SK-N-SH treated with all-trans-retinoic acid at 6 μM for 48 hours (cell line): ENCODE measurements around the gene VPS37C.
"Not testable (repeated sequence)": the region's sequence is repeated elsewhere in the genome, so short reads cannot be mapped to it uniquely, and the experiment has no call there.

ENCODE experiments used
- ATAC-seq: fragments of 200-7000 bp; cut with Tn5 transposase; 3 replicates; pipeline ENCODE4 v1.9.1; 2020; ENCODE audit warnings: mild to moderate bottlenecking, moderate library complexity
- ARNTL ChIP-seq: fragments of 450-650 bp; formaldehyde crosslinking; IDR thresholded peaks from 2 replicates; pipeline ENCODE4 v1.5.0; 2020; ENCODE audit warnings: low read depth, mild to moderate bottlenecking, moderate library complexity, borderline replicate concordance
- BACH2 ChIP-seq: fragments of 250-450 bp; sonication (Bioruptor Pico); IDR thresholded peaks from 2 replicates; pipeline ENCODE4 v1.9.0; 2021; ENCODE audit warnings: mild to moderate bottlenecking, borderline replicate concordance
- CSDC2 ChIP-seq: fragments of 250-450 bp; sonication (Bioruptor Pico); IDR thresholded peaks from 2 replicates; pipeline ENCODE4 v1.5.0; 2020; ENCODE audit warnings: mild to moderate bottlenecking, moderate library complexity
- ESRRG ChIP-seq: fragments of 250-450 bp; sonication (Bioruptor Pico); IDR thresholded peaks from 2 replicates; pipeline ENCODE4 v1.6.1; 2021; ENCODE audit warnings: mild to moderate bottlenecking
- GLIS3 ChIP-seq: fragments of 250-450 bp; sonication (Bioruptor Pico); IDR thresholded peaks from 2 replicates; pipeline ENCODE4 v1.5.0; 2020; ENCODE audit warnings: mild to moderate bottlenecking, moderate library complexity
- ISL1 ChIP-seq: fragments of 250-450 bp; sonication (Bioruptor Pico); IDR thresholded peaks from 2 replicates; pipeline ENCODE4 v2.1.2; 2022; ENCODE audit warnings: mild to moderate bottlenecking, moderate library complexity
- OSR1 ChIP-seq: fragments of 250-450 bp; sonication (Bioruptor Pico); IDR thresholded peaks from 2 replicates; pipeline ENCODE4 v1.8.0; 2022; ENCODE audit warnings: moderate library complexity, mild to moderate bottlenecking, inconsistent platforms
- PPARA ChIP-seq: fragments of 250-450 bp; sonication (Bioruptor Pico); IDR thresholded peaks from 2 replicates; pipeline ENCODE4 v1.5.0; 2020; ENCODE audit warnings: mild to moderate bottlenecking, borderline replicate concordance
- SNAI2 ChIP-seq: fragments of 250-450 bp; sonication (Bioruptor Pico); IDR thresholded peaks from 2 replicates; pipeline ENCODE4 v1.5.0; 2020; ENCODE audit warnings: mild to moderate bottlenecking, moderate library complexity
- TCF4 ChIP-seq: fragments of 250-450 bp; sonication (Bioruptor Pico); IDR thresholded peaks from 2 replicates; pipeline ENCODE4 v1.8.0; 2021; ENCODE audit warnings: mild to moderate bottlenecking, moderate library complexity, borderline replicate concordance
- TOX ChIP-seq: fragments of 250-450 bp; sonication (Bioruptor Pico); IDR thresholded peaks from 2 replicates; pipeline ENCODE4 v1.8.0; 2021; ENCODE audit warnings: mild to moderate bottlenecking, moderate library complexity, borderline replicate concordance
- ZFP3 ChIP-seq: fragments of 250-450 bp; sonication (Bioruptor Pico); IDR thresholded peaks from 2 replicates; pipeline ENCODE4 v1.5.0; 2020; ENCODE audit warnings: mild to moderate bottlenecking, moderate library complexity
- ZNF565 ChIP-seq: fragments of 450-650 bp; formaldehyde crosslinking; conservative IDR thresholded peaks from 2 replicates; pipeline ENCODE4 v1.5.0; 2020; ENCODE audit warnings: low read depth, mild to moderate bottlenecking, moderate library complexity
- ZNF70 ChIP-seq: fragments of 450-650 bp; formaldehyde crosslinking; IDR thresholded peaks from 2 replicates; pipeline ENCODE4 v1.5.0; 2020; ENCODE audit warnings: mild to moderate bottlenecking, moderate library complexity
- ZNF8 ChIP-seq: fragments of 450-650 bp; formaldehyde crosslinking; IDR thresholded peaks from 2 replicates; pipeline ENCODE4 v1.5.0; 2020; ENCODE audit warnings: mild to moderate bottlenecking, moderate library complexity
- TF ChIP-seq, protein P1 (sequence below): fragments of 250-450 bp; sonication (Bioruptor Pico); IDR thresholded peaks from 2 replicates; pipeline ENCODE4 v1.5.0; 2020; ENCODE audit warnings: mild to moderate bottlenecking, moderate library complexity
- TF ChIP-seq, protein P2 (sequence below): fragments of 250-450 bp; sonication (Bioruptor Pico); IDR thresholded peaks from 2 replicates; pipeline ENCODE4 v1.8.0; 2021; ENCODE audit warnings: low read depth, mild to moderate bottlenecking, moderate library complexity, borderline replicate concordance
- TF ChIP-seq, protein P3 (sequence below): fragments of 250-450 bp; sonication (Bioruptor Pico); IDR thresholded peaks from 2 replicates; pipeline ENCODE4 v1.5.1; 2021; ENCODE audit warnings: mild to moderate bottlenecking, moderate library complexity
- TF ChIP-seq, protein P4 (sequence below): fragments of 250-450 bp; sonication (Bioruptor Pico); IDR thresholded peaks from 2 replicates; pipeline ENCODE4 v1.5.1; 2020; ENCODE audit warnings: low read depth, mild to moderate bottlenecking, moderate library complexity
- TF ChIP-seq, protein P5 (sequence below): fragments of 250-450 bp; sonication (Bioruptor Pico); IDR thresholded peaks from 2 replicates; pipeline ENCODE4 v1.8.0; 2020; ENCODE audit warnings: mild to moderate bottlenecking, moderate library complexity, borderline replicate concordance

Gene VPS37C

DNA sequence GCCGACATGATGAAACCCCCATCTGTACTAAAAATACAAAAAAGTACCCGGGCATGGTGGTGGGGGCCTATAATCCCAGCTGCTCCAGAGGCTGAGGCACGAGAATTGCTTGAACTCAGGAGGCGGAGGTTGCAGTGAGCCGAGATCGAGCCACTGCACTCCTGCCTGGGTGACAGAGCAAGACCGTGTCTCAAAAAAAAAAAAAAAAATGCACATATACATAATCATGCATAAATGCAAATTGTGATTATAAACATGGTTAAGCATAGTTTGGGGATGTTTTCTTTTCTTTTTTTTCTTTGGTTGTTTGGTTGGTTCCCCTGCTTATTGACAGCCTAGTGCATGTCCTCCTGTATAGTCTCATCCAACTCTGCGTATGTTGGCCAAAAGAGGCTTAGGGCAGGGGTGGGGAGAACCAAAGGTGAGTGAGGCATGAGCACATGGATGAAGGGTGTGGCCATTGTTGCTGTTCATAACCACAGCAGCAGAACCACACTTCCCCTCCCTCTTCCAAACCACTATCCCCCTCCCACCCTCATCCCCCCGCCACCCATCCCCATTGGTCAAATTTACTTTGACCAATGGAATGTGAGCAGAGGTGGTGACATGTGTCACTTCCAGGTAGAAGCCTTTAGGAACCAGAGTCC is 6.9 kb upstream of the VPS37C start:
- no peak for ATAC-seq
- TF ChIP-seq ISL1 (CRISPR knock-in tag) (no peak), ZNF8 (CRISPR knock-in tag) (no peak), GLIS3 (CRISPR knock-in tag) (no peak), ESRRG (CRISPR knock-in tag) (no peak), TCF4 (CRISPR knock-in tag) (no peak), ZNF70 (CRISPR knock-in tag) (no peak), OSR1 (CRISPR knock-in tag) (no peak), PPARA (CRISPR knock-in tag) (no peak), ARNTL (CRISPR knock-in tag) (no peak), ZFP3 (CRISPR knock-in tag) (no peak), BACH2 (CRISPR knock-in tag) (no peak), ZNF565 (no peak), SNAI2 (CRISPR knock-in tag) (no peak)
- TF ChIP-seq, protein P1, sequence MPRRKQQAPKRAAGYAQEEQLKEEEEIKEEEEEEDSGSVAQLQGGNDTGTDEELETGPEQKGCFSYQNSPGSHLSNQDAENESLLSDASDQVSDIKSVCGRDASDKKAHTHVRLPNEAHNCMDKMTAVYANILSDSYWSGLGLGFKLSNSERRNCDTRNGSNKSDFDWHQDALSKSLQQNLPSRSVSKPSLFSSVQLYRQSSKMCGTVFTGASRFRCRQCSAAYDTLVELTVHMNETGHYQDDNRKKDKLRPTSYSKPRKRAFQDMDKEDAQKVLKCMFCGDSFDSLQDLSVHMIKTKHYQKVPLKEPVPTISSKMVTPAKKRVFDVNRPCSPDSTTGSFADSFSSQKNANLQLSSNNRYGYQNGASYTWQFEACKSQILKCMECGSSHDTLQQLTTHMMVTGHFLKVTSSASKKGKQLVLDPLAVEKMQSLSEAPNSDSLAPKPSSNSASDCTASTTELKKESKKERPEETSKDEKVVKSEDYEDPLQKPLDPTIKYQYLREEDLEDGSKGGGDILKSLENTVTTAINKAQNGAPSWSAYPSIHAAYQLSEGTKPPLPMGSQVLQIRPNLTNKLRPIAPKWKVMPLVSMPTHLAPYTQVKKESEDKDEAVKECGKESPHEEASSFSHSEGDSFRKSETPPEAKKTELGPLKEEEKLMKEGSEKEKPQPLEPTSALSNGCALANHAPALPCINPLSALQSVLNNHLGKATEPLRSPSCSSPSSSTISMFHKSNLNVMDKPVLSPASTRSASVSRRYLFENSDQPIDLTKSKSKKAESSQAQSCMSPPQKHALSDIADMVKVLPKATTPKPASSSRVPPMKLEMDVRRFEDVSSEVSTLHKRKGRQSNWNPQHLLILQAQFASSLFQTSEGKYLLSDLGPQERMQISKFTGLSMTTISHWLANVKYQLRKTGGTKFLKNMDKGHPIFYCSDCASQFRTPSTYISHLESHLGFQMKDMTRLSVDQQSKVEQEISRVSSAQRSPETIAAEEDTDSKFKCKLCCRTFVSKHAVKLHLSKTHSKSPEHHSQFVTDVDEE (CRISPR knock-in tag): no peak
- TF ChIP-seq, protein P2, sequence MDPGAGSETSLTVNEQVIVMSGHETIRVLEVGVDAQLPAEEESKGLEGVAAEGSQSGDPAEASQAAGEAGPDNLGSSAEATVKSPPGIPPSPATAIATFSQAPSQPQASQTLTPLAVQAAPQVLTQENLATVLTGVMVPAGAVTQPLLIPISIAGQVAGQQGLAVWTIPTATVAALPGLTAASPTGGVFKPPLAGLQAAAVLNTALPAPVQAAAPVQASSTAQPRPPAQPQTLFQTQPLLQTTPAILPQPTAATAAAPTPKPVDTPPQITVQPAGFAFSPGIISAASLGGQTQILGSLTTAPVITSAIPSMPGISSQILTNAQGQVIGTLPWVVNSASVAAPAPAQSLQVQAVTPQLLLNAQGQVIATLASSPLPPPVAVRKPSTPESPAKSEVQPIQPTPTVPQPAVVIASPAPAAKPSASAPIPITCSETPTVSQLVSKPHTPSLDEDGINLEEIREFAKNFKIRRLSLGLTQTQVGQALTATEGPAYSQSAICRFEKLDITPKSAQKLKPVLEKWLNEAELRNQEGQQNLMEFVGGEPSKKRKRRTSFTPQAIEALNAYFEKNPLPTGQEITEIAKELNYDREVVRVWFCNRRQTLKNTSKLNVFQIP (CRISPR knock-in tag): no peak
- TF ChIP-seq, protein P3, sequence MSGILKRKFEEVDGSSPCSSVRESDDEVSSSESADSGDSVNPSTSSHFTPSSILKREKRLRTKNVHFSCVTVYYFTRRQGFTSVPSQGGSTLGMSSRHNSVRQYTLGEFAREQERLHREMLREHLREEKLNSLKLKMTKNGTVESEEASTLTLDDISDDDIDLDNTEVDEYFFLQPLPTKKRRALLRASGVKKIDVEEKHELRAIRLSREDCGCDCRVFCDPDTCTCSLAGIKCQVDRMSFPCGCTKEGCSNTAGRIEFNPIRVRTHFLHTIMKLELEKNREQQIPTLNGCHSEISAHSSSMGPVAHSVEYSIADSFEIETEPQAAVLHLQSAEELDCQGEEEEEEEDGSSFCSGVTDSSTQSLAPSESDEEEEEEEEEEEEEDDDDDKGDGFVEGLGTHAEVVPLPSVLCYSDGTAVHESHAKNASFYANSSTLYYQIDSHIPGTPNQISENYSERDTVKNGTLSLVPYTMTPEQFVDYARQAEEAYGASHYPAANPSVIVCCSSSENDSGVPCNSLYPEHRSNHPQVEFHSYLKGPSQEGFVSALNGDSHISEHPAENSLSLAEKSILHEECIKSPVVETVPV: no peak
- TF ChIP-seq, protein P4, sequence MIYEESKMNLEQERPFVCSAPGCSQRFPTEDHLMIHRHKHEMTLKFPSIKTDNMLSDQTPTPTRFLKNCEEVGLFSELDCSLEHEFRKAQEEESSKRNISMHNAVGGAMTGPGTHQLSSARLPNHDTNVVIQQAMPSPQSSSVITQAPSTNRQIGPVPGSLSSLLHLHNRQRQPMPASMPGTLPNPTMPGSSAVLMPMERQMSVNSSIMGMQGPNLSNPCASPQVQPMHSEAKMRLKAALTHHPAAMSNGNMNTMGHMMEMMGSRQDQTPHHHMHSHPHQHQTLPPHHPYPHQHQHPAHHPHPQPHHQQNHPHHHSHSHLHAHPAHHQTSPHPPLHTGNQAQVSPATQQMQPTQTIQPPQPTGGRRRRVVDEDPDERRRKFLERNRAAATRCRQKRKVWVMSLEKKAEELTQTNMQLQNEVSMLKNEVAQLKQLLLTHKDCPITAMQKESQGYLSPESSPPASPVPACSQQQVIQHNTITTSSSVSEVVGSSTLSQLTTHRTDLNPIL (CRISPR knock-in tag): no peak
- TF ChIP-seq, protein P5, sequence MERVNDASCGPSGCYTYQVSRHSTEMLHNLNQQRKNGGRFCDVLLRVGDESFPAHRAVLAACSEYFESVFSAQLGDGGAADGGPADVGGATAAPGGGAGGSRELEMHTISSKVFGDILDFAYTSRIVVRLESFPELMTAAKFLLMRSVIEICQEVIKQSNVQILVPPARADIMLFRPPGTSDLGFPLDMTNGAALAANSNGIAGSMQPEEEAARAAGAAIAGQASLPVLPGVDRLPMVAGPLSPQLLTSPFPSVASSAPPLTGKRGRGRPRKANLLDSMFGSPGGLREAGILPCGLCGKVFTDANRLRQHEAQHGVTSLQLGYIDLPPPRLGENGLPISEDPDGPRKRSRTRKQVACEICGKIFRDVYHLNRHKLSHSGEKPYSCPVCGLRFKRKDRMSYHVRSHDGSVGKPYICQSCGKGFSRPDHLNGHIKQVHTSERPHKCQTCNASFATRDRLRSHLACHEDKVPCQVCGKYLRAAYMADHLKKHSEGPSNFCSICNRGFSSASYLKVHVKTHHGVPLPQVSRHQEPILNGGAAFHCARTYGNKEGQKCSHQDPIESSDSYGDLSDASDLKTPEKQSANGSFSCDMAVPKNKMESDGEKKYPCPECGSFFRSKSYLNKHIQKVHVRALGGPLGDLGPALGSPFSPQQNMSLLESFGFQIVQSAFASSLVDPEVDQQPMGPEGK (CRISPR knock-in tag): no peak

DNA sequence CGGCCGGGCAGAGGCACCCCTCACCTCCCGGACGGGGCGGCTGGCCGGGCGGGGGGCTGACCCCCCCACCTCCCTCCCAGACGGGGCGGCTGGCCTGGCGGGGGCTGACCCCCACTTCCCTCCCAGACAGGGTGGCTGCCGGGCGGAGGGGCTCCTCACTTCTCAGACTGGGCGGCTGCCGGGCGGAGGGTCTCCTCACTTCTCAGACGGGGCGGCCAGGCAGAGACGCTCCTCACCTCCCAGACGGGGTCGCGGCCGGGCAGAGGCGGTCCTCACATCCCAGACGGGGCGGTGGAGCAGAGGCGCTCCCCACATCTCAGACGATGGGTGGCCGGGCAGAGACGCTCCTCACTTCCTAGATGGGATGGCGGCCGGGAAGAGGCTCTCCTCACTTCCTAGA is 5.1 kb upstream of the VPS37C start:
- not testable (repeated sequence) for ATAC-seq

DNA sequence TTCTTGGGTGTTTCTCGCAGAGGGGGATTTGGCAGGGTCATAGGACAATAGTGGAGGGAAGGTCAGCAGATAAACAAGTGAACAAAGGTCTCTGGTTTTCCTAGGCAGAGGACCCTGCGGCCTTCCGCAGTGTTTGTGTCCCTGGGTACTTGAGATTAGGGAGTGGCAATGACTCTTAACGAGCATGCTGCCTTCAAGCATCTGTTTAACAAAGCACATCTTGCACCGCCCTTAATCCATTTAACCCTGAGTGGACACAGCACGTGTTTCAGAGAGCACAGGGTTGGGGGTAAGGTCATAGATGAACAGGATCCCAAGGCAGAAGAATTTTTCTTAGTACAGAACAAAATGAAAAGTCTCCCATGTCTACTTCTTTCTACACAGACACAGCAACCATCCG is 4.6 kb upstream of the VPS37C start:
- not testable (repeated sequence) for ATAC-seq

DNA sequence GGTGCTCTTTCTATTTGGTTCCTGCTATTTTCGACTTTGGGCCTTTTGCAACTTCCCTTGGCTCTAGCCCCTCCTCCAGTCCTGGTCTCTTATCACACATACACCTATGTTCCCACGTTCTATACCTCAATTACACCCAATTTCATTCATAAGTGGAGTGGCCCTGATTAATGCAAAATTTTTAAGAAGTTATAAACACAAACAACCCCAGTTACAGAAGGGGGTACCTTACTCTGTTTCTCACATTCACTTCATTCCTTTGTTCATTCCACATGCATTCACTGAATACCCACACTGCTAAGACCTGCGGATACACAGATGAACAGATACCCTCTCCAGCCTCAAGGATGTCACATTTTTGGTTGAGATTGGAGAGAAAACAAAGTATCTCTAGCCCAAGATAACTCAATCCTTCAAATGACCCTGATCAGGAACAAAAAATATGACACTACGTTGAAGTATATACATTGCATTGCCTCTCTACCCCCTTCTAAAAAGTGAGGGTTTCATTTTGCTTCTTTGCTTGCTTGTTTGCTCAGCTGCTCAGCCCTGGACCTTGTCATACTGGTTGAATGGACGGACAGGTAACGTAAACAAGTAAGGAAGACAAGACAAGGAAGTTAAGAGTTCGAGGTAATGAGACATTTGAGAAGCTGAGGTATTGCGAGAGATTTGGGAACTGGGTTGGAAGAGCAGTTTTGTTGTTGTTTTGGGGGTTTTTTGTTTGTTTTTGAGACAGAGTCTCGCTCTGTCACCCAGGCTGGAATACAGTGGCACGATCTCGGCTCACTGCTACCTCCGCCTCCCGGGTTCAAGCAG is 3.6 kb upstream of the VPS37C start:
- no peak for ATAC-seq
- TF ChIP-seq SNAI2 (CRISPR knock-in tag) (no peak), GLIS3 (CRISPR knock-in tag) (no peak), CSDC2 (no peak), ISL1 (CRISPR knock-in tag) (no peak), PPARA (CRISPR knock-in tag) (no peak), TOX (CRISPR knock-in tag) (no peak), OSR1 (CRISPR knock-in tag) (no peak)
- TF ChIP-seq, protein P4 (CRISPR knock-in tag): no peak
- TF ChIP-seq, protein P2 (CRISPR knock-in tag): no peak
- TF ChIP-seq, protein P5 (CRISPR knock-in tag): no peak
